H9 (cell line): ENCODE results near the gene SIGLEC7. TPM values are rescaled to one million over a fixed set of nuclear protein-coding genes. Genes with fewer than 3 reads are reported as not detected.

Experiments used
- DNase-seq: peaks from one replicate; pipeline ENCODE4 v3.0.0-alpha.2; 2017
- H2AFZ ChIP-seq: one replicate; pipeline ENCODE4 v1.6.1; 2013; ENCODE audit warnings: mild to moderate bottlenecking, low read length, control low read depth, moderate library complexity
- H2AK5ac ChIP-seq: 2 replicates; pipeline ENCODE4 v1.6.1; 2013; ENCODE audit warnings: low read length, control low read depth, mixed read lengths; ENCODE audit not compliant: insufficient read length
- H2BK120ac ChIP-seq: one replicate; pipeline ENCODE4 v1.6.1; 2013; ENCODE audit warnings: low read depth, mild to moderate bottlenecking, low read length, control low read depth, inconsistent platforms; ENCODE audit not compliant: poor library complexity, severe bottlenecking
- H2BK12ac ChIP-seq: 2 replicates; pipeline ENCODE4 v1.6.1; 2013; ENCODE audit warnings: low read length, control low read depth, mixed read lengths, low read depth; ENCODE audit not compliant: insufficient read length
- H2BK15ac ChIP-seq: 2 replicates; pipeline ENCODE4 v1.6.1; 2013; ENCODE audit warnings: low read depth, low read length, control low read depth
- H2BK20ac ChIP-seq: one replicate; pipeline ENCODE4 v1.6.1; 2013; ENCODE audit warnings: low read depth, mild to moderate bottlenecking, low read length, control low read depth, inconsistent platforms; ENCODE audit not compliant: poor library complexity, severe bottlenecking
- H2BK5ac ChIP-seq: 2 replicates; pipeline ENCODE4 v1.6.1; 2013; ENCODE audit warnings: low read length, control low read depth, mixed read lengths; ENCODE audit not compliant: insufficient read length
- H3K14ac ChIP-seq: 2 replicates; pipeline ENCODE4 v1.6.1; 2013; ENCODE audit warnings: low read length, control low read depth; ENCODE audit not compliant: insufficient read depth
- H3K18ac ChIP-seq: 2 replicates; pipeline ENCODE4 v1.6.1; 2013; ENCODE audit warnings: low read depth, mild to moderate bottlenecking, mixed read lengths, low read length, control low read depth; ENCODE audit not compliant: insufficient read length
- H3K23ac ChIP-seq: 2 replicates; pipeline ENCODE4 v1.6.1; 2013; ENCODE audit warnings: low read length, control low read depth, mixed read lengths, low read depth; ENCODE audit not compliant: insufficient read length
- H3K23me2 ChIP-seq: 2 replicates; pipeline ENCODE4 v1.6.1; 2013; ENCODE audit warnings: low read depth, mild to moderate bottlenecking, mixed read lengths, low read length, control low read depth; ENCODE audit not compliant: insufficient read length, poor library complexity, severe bottlenecking
- H3K27ac ChIP-seq: 2 replicates; pipeline ENCODE4 v1.5.1; 2013; ENCODE audit warnings: low read length, control low read depth, mixed read lengths, low read depth; ENCODE audit not compliant: insufficient read length
- H3K27me3 ChIP-seq: 2 replicates; pipeline ENCODE4 v1.6.1; 2013; ENCODE audit warnings: low read length, control low read depth, inconsistent platforms; ENCODE audit not compliant: insufficient read depth
- H3K4ac ChIP-seq: 2 replicates; pipeline ENCODE4 v1.6.1; 2013; ENCODE audit warnings: low read depth, mild to moderate bottlenecking, control low read depth, inconsistent platforms, low read length, moderate library complexity
- H3K4me1 ChIP-seq: 2 replicates; pipeline ENCODE4 v1.6.1; 2013; ENCODE audit warnings: low read length, control low read depth, inconsistent platforms; ENCODE audit not compliant: insufficient read depth
- H3K4me2 ChIP-seq: 2 replicates; pipeline ENCODE4 v1.6.1; 2013; ENCODE audit warnings: low read length, control low read depth, mixed read lengths; ENCODE audit not compliant: insufficient read length, insufficient read depth
- H3K56ac ChIP-seq: 2 replicates; pipeline ENCODE4 v1.6.1; 2013; ENCODE audit warnings: low read depth, mild to moderate bottlenecking, mixed read lengths, low read length, control low read depth; ENCODE audit not compliant: insufficient read length
- H3K79me1 ChIP-seq: 2 replicates; pipeline ENCODE4 v1.6.1; 2013; ENCODE audit warnings: low read depth, mild to moderate bottlenecking, moderate library complexity, low read length, control low read depth, inconsistent platforms; ENCODE audit not compliant: insufficient read depth, poor library complexity, severe bottlenecking
- H3K79me2 ChIP-seq: 2 replicates; pipeline ENCODE4 v1.6.1; 2013; ENCODE audit warnings: low read length, control low read depth, inconsistent platforms; ENCODE audit not compliant: insufficient read depth
- H3K9ac ChIP-seq: 2 replicates; pipeline ENCODE4 v1.6.1; 2013; ENCODE audit warnings: low read length, control low read depth, mixed read lengths; ENCODE audit not compliant: insufficient read length; ENCODE audit errors: extremely low read depth
- H3K9me3 ChIP-seq: one replicate; pipeline ENCODE4 v1.6.1; 2013; ENCODE audit warnings: low read depth, low read length, inconsistent platforms; ENCODE audit not compliant: control insufficient read depth
- H3T11ph ChIP-seq: one replicate; pipeline ENCODE4 v1.6.1; 2013; ENCODE audit warnings: mild to moderate bottlenecking, low read length, control low read depth, inconsistent platforms
- H4K20me1 ChIP-seq: one replicate; pipeline ENCODE4 v1.6.1; 2013; ENCODE audit not compliant: control insufficient read depth, insufficient read length, insufficient read depth
- H4K5ac ChIP-seq: 2 replicates; pipeline ENCODE4 v1.6.1; 2013; ENCODE audit warnings: low read depth, mild to moderate bottlenecking, mixed read lengths, low read length, control low read depth; ENCODE audit not compliant: insufficient read length
- H4K8ac ChIP-seq: replicated peaks from 2 replicates; pipeline ENCODE4 v1.6.1; 2013; ENCODE audit warnings: low read length, control low read depth, mixed read lengths, low read depth; ENCODE audit not compliant: insufficient read length
- H4K91ac ChIP-seq: 2 replicates; pipeline ENCODE4 v1.6.1; 2013; ENCODE audit warnings: low read depth, mild to moderate bottlenecking, moderate library complexity, mixed read lengths, low read length, control low read depth; ENCODE audit not compliant: insufficient read length
- H3K27ac Mint-ChIP-seq, 3 experiments: 2 replicates in 2 of 3; 3 replicates in 1 of 3; pipeline ENCODE4 v1.8.0; 2020 to 2021; ENCODE audit warnings: mixed read lengths in 3 of 3, mild to moderate bottlenecking in 1 of 3, moderate library complexity in 1 of 3
- H3K27me3 Mint-ChIP-seq: 2 replicates; pipeline ENCODE4 v1.8.0; 2021; ENCODE audit warnings: low read depth, mild to moderate bottlenecking, moderate library complexity, mixed read lengths
- H3K36me3 Mint-ChIP-seq, 3 experiments: 2 replicates in 2 of 3; 3 replicates in 1 of 3; pipeline ENCODE4 v1.8.0; 2020 to 2021; ENCODE audit warnings: low read depth in 3 of 3, mixed read lengths in 3 of 3; ENCODE audit not compliant: insufficient read depth in 1 of 3
- H3K4me1 Mint-ChIP-seq, 2 experiments: 2 replicates each; pipeline ENCODE4 v1.8.0; 2020; ENCODE audit warnings: mixed read lengths in 2 of 2
- H3K4me3 Mint-ChIP-seq, 2 experiments: 2 replicates in 1 of 2; 3 replicates in 1 of 2; pipeline ENCODE4 v1.8.0; 2020 to 2021; ENCODE audit warnings: mild to moderate bottlenecking in 2 of 2, mixed read lengths in 2 of 2, moderate library complexity in 1 of 2
- H3K9me3 Mint-ChIP-seq, 2 experiments: 2 replicates in 1 of 2; 3 replicates in 1 of 2; pipeline ENCODE4 v1.8.0; 2020; ENCODE audit warnings: mild to moderate bottlenecking in 2 of 2, mixed read lengths in 2 of 2, moderate library complexity in 1 of 2
- WGBS: extraction: QIAGEN DNeasy Blood & Tissue Kit; methylation state at CpG from one replicate; pipeline ENCODE4 v1.1.7; 2013; ENCODE audit warnings: missing lambda C conversion rate, low lambda C conversion rate, mixed read lengths; ENCODE audit not compliant: insufficient read length; ENCODE audit errors: extremely low coverage; 5-methylcytosine and 5-hydroxymethylcytosine counted together
- total RNA-seq: library from RNA; stranded (reverse); gene quantifications from 2 replicates; pipeline ENCODE4 v1.2.1, GENCODE V29; 2021
- TF ChIP-seq, protein P1 (sequence below): fragments of 200-600 bp; sonication (generic); conservative IDR thresholded peaks from 3 replicates; pipeline ENCODE4 v1.8.0; 2021; ENCODE audit warnings: antibody characterized with exemption, mild to moderate bottlenecking

The SIGLEC7 gene
- total RNA-seq, 1 experiment from 2014 or later = not detected

DNA sequence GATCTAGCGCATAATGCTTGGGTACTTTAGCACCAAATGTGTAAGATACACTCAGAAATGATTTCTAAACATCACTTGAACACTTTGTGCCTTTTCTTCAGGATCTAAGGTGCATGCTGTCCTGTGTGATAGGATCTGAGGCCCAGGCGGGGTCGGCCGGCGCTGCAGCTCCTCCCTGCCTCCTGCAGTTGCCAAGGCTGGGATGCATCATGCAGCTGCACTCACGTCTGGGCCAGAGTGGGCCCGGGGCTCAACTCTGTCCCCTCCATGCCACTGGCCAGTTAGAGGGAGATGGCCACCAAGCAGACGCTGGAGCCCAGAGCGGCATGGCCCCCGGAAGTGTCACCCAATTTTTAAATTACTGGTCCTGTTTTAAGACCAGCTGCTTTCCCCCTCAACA, 53.5 kb downstream of the SIGLEC7 start:
- Histone ChIP-seq H3K23me2 (peaks cover 3% of the 10 kb centered on the region), H3K23ac (no peak overlapping the region), H3K4me2 (no peak overlapping the region), H4K5ac (no peak overlapping the region), H2BK15ac (no peak overlapping the region), H4K20me1 (no peaks in the 10 kb centered on the region), H4K91ac (no peak overlapping the region), H3K9ac (no peak overlapping the region), H3K14ac (no peak overlapping the region), H2BK120ac (no peak overlapping the region), H2BK5ac (no peak overlapping the region), H3T11ph (no peak overlapping the region), H3K9me3 (no peaks in the 10 kb centered on the region), H3K27me3 (no peaks in the 10 kb centered on the region; the same call in 1 of the 2 replicates), H2BK20ac (no peak overlapping the region), H4K8ac (no peak overlapping the region), H3K56ac (no peak overlapping the region), H3K4me1 (no peaks in the 10 kb centered on the region), H3K79me2 (no peaks in the 10 kb centered on the region), H2BK12ac (no peak overlapping the region), H3K4ac (no peak overlapping the region), H2AFZ (no peak overlapping the region), H3K79me1 (no peaks in the 10 kb centered on the region), H3K18ac (no peak overlapping the region), H3K27ac (no peak overlapping the region), H2AK5ac (no peak overlapping the region)
- no peak for DNase-seq
- no peak overlapping the region for H3K27ac Mint-ChIP-seq
- H3K9me3 Mint-ChIP-seq = peaks cover 0 to 73% of the 10 kb centered on the region in 2 experiments; a peak in 4 of 5 replicates
- H3K4me3 Mint-ChIP-seq = no peak overlapping the region
- TF ChIP-seq, protein P1, sequence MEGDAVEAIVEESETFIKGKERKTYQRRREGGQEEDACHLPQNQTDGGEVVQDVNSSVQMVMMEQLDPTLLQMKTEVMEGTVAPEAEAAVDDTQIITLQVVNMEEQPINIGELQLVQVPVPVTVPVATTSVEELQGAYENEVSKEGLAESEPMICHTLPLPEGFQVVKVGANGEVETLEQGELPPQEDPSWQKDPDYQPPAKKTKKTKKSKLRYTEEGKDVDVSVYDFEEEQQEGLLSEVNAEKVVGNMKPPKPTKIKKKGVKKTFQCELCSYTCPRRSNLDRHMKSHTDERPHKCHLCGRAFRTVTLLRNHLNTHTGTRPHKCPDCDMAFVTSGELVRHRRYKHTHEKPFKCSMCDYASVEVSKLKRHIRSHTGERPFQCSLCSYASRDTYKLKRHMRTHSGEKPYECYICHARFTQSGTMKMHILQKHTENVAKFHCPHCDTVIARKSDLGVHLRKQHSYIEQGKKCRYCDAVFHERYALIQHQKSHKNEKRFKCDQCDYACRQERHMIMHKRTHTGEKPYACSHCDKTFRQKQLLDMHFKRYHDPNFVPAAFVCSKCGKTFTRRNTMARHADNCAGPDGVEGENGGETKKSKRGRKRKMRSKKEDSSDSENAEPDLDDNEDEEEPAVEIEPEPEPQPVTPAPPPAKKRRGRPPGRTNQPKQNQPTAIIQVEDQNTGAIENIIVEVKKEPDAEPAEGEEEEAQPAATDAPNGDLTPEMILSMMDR = no peak
- WGBS = no CpG with 5 or more reads among the region's 10 CpGs
- no peaks in the 10 kb centered on the region for H3K4me1 Mint-ChIP-seq
- H3K36me3 Mint-ChIP-seq = no peaks in the 10 kb centered on the region; a peak in 1 of 7 replicates
- H3K27me3 Mint-ChIP-seq = peaks cover 22% of the 10 kb centered on the region
